Measurements from ENCODE around the gene PES1.

DNA sequence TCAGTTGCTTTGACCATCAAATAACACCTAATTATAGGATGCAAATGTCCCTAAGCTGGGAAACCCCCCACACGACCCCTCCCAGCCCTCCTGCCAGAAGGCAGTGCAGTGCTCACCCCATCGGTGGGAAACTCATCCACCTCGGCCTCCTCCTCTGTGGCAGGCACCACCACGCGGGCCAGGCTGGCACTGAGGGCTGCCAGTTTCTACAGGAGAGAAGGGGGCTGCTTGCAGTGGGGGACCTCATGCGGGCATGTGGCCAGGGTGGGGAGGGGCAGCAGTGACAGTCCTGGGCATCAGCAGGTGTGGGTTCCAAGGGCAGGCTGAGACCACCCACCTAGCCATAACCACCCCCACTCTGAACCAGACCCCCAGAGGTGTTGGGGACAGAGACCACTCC lies 10.8 kb downstream of the PES1 start:
- TF ChIP-seq, protein P1, sequence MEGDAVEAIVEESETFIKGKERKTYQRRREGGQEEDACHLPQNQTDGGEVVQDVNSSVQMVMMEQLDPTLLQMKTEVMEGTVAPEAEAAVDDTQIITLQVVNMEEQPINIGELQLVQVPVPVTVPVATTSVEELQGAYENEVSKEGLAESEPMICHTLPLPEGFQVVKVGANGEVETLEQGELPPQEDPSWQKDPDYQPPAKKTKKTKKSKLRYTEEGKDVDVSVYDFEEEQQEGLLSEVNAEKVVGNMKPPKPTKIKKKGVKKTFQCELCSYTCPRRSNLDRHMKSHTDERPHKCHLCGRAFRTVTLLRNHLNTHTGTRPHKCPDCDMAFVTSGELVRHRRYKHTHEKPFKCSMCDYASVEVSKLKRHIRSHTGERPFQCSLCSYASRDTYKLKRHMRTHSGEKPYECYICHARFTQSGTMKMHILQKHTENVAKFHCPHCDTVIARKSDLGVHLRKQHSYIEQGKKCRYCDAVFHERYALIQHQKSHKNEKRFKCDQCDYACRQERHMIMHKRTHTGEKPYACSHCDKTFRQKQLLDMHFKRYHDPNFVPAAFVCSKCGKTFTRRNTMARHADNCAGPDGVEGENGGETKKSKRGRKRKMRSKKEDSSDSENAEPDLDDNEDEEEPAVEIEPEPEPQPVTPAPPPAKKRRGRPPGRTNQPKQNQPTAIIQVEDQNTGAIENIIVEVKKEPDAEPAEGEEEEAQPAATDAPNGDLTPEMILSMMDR (IDR thresholded peaks at IDR 0.05) = no peak
- no peak for TF ChIP-seq POLR2A (IDR thresholded peaks at IDR 0.05)
- TF ChIP-seq POLR2AphosphoS5 (IDR thresholded peaks at IDR 0.05) = no peak
